ENCODE data around the gene ECEL1. TPM values are rescaled to one million over a fixed set of nuclear protein-coding genes. Genes with fewer than 3 reads are reported as not detected.

ECEL1 gene
- total and polyA plus RNA-seq, 2 experiments from 2014 or later = 6.7 to 17.5 TPM

- Histone ChIP-seq H3K4me2 (no peak overlapping the region), H3F3A (replicated peaks; ENCODE audit: low read depth) (no peaks in the 10 kb centered on the region), H3K27ac (ENCODE audit: low read depth) (no peak overlapping the region), H3K9me2 (ENCODE audit: insufficient read depth) (no peaks in the 10 kb centered on the region), H3K27me3 (ENCODE audit: insufficient read depth) (no peaks in the 10 kb centered on the region), H2AFZ (peak overlapping the region; percentile 52; the same call in 1 of the 2 replicates), H3K79me2 (replicated peaks; ENCODE audit: insufficient read depth) (no peaks in the 10 kb centered on the region), H4K20me1 (replicated peaks; ENCODE audit: insufficient read depth) (no peaks in the 10 kb centered on the region), H3K4me1 (ENCODE audit: insufficient read depth) (no peaks in the 10 kb centered on the region), H3K4me3 (no peak overlapping the region), H3K36me3 (ENCODE audit: insufficient read depth) (no peaks in the 10 kb centered on the region)
- no peak overlapping the region for H3K27ac Mint-ChIP-seq
- TF ChIP-seq JUNB (IDR thresholded peaks at IDR 0.05; ENCODE audit: unreplicated experiment) = no peak
- no peak for TF ChIP-seq NANOG (IDR thresholded peaks at IDR 0.05; ENCODE audit: borderline replicate concordance)
- no peak for TF ChIP-seq EZH2 (IDR thresholded peaks at IDR 0.05; ENCODE audit: low read depth, unreplicated experiment)
- TF ChIP-seq CREB1 (CRISPR knock-in tag; IDR thresholded peaks at IDR 0.05; ENCODE audit: low read depth) = no peak
- TF ChIP-seq ETS1 (IDR thresholded peaks at IDR 0.05) = no peak
- no peak for TF ChIP-seq REST (IDR thresholded peaks at IDR 0.05; ENCODE audit: unreplicated experiment)
- no peak for TF ChIP-seq CTCF (conservative IDR thresholded peaks at IDR 0.05; ENCODE audit: low read depth in 2 of 2)
- TF ChIP-seq ZNF331 (CRISPR knock-in tag; IDR thresholded peaks at IDR 0.05; ENCODE audit: low read depth) = no peak
- no peak for TF ChIP-seq EZH2phosphoT487 (IDR thresholded peaks at IDR 0.05; ENCODE audit: unreplicated experiment)
- no peak for TF ChIP-seq POLR2AphosphoS5 (IDR thresholded peaks at IDR 0.05; ENCODE audit: low read depth)
- H3K9me3 Mint-ChIP-seq = no peaks in the 10 kb centered on the region
- H3K27me3 Mint-ChIP-seq (ENCODE audit: insufficient read depth, low read depth, poor library complexity) = peaks cover 17% of the 10 kb centered on the region
- ATAC-seq = no peak
- no peaks in the 10 kb centered on the region for H3K36me3 Mint-ChIP-seq (ENCODE audit: low read depth)
- no peak overlapping the region for H3K4me3 Mint-ChIP-seq
- H3K4me1 Mint-ChIP-seq = peaks cover 4% of the 10 kb centered on the region; the same call in 2 of the 3 replicates
- DNase-seq (ENCODE audit: low spot score) = no peak
Measured at GRCh38 chr2:232438091-232438490, 49.5 kb downstream of the ECEL1 start.
